Coronary artery (tissue), 2 donors: ENCODE data around the gene KCNG2.

Experiments used
- DNase-seq: peaks from one replicate; pipeline ENCODE4 v3.0.0-alpha.2; 2017; ENCODE audit warnings: low spot score
- H3K27ac ChIP-seq, 2 donors: fragments of 200-600 bp; sonication (generic); one replicate each; pipeline ENCODE4 v1.5.1; 2016 to 2019
- H3K4me3 ChIP-seq: fragments of 200-600 bp; sonication (generic); 2 replicates; pipeline ENCODE4 v1.5.1; 2016; ENCODE audit warnings: mild to moderate bottlenecking, moderate library complexity
- CTCF ChIP-seq: fragments of 200-600 bp; sonication (generic); IDR thresholded peaks from one replicate; pipeline ENCODE4 v1.5.1; 2019; ENCODE audit warnings: antibody characterized with exemption

KCNG2 gene

DNA sequence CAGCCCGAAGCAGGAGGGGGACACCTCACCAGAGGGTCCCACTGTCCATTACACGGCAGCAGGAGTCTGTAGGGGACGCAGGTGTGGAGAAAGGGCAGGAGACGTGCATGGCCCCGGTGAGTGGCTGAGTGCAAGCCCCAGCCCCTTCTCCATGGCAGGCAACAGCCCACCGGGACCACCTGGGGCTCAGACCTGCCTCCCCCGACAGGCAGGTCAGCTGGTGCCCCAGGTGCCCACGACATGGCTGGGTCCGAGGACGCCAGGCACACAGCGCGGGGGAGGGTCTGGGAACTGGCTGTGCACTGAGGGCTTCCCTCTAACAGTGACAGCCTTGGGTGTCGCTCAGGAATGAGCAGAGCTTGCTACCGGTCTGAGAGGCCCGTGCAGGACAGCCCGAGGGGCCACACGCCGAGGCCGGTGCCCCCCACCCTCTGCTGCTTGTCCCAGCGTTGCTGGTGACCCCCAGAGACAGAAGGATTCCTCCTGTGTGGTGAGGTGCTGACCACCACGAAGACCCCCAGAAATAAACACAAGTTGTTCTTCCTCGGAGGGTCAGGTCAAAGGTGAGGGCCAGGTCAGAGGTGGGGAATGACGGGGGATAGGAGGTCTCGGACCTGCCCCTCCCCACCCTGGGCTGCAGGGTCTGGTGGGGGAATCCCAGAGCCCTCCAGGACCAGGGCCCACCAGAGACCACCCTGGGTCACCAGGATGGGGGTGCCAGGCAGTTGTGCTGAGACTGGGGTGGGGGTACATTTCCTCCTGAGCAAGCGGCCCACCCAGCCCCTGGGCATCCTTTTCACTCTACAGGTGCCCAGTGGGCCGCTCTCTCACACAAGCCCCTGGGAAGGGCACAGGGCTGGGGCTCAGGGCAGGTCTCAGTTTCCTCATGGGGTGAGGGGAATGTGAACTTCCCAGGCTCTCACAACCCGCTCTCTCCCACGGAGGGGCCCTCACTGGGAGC lies 103.2 kb downstream of the KCNG2 start:
- no peak for DNase-seq
- no peak for TF ChIP-seq CTCF
- Histone ChIP-seq H3K27ac (no peak overlapping the region), H3K4me3 (no peak overlapping the region)

DNA sequence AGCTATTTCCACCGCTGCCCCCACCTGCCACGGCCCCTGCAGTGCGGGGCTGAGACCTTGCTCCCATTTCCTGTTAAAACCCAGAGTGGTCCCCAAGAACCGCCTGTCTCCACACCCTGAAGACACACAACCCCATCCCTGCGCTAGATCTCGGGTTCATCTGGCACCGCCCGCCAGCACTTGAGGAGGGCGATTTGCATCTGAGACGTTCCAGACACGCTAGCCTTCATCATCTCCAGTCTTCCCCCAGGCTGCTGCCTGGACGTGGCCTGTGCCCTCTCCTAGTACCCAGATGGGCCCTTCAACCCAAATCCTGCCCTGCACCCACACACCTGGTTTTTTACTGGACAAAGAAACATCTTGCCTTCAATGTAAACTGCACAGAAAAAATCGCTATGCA lies 103.9 kb downstream of the KCNG2 start:
- Histone ChIP-seq H3K27ac (no peak overlapping the region), H3K4me3 (no peak overlapping the region)
- no peak for DNase-seq
- TF ChIP-seq CTCF = no peak

DNA sequence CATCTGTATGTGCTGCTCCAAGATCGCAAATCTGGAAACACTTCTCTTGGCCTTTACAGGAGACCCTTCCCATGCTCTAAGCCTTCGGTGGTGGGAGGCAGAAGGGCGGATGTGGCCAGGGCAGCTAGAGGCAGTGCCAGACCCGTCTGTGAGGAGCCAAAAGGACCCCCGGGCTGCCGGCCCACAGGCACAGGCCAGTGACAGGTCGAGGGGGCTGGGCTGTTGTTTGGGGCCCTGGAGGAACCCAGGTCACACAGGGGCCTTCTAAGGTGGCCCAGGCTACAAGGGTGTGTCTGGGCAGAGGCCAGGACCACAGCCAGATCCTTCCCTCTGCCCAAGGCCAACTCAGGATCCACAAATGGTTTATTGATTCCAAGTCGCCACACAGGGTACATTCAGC lies 104.3 kb downstream of the KCNG2 start:
- no peak overlapping the region for H3K4me3 ChIP-seq
- no peak overlapping the region for H3K27ac ChIP-seq
- no peak for DNase-seq
- no peak for TF ChIP-seq CTCF

DNA sequence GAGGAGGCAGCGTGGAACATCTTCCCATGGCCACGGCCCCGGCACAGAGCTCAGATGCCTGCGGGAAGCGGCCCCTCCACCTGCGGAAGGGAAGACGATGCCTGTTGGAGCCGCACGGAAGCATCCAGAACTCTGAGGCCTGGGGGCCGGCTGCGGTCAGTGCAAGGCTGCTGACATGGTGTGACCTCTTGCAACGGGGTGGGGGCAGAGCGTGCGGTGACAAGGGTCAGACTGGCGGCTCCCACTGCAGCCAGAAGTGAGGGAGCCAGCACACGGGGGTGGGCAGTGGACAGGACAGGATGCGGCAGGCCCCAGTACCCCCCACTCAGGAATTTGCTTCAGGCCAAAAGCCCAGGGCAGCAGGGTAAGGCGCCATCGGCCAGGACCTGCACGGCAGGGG lies 104.9 kb downstream of the KCNG2 start:
- no peak overlapping the region for H3K4me3 ChIP-seq
- TF ChIP-seq CTCF = no peak
- DNase-seq = no peak
- H3K27ac ChIP-seq = no peak overlapping the region

DNA sequence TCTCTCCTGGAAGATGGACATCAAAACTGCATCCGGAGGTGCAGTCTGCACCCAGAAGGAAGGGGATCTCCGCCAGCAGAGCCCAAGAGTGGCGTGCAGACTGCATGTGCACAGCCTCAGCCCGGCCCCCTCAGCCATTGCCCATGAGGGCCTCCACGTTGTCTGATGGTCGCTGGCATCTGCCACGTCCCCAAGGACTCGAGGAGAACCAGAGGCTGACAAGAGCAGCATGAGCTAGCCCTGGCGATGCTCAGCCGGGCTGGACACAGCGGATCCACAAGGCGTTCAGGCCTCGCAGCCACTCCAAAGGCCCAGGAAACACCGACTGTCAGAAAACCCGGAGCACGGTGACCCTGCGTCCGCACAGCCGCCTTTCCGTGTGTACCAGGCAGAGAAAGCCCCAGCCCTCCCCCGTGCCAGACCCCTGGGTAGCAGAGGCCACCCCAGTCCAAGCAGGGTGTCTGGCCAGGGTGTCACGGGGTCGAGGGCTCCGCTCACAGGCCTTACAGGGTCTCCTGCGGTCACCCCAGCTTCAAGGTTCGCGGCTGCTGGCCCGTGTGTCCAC lies 105.4 kb downstream of the KCNG2 start:
- DNase-seq = no peak
- Histone ChIP-seq H3K4me3 (no peak overlapping the region), H3K27ac (no peak overlapping the region)
- no peak for TF ChIP-seq CTCF

GRCh38 chr18:79903787-79904356 lies 106.1 kb downstream of the KCNG2 start:
- peak; percentile 65 for DNase-seq
- no peak for TF ChIP-seq CTCF
- no peak overlapping the region for H3K4me3 ChIP-seq
- H3K27ac ChIP-seq = no peak overlapping the region
